GM19023 (cell line): ENCODE data around the gene EFNA3.
"Not testable (repeated sequence)": the region's sequence is repeated elsewhere in the genome, so short reads cannot be mapped to it uniquely, and the experiment has no call there.

Source experiments
- ATAC-seq: cut with Tn5 transposase; IDR thresholded peaks from one replicate; pipeline ENCODE4 v1.9.1; 2021; ENCODE audit warnings: mild to moderate bottlenecking, moderate library complexity; ENCODE audit not compliant: unreplicated experiment

The EFNA3 gene

DNA sequence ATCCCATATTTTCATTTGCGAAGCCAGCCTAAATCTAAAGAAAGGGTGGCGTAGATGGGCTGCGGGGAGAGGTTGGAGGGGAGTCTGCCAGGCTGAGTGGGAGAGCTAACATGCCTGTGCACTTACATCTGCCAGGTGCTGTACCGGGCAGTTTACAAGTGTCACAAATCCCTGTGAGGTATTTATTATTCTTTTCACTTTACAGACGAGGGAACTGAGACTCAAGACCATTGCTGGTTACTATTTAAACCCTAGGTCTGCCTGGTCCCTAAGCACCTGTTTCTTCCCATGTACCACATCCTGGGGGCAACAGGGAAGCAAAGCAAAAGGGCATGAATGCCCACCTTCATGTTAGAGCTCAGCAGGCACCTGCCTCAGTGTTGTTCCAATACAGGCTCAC lies 29.7 kb downstream of the EFNA3 start:
- ATAC-seq = no peak

DNA sequence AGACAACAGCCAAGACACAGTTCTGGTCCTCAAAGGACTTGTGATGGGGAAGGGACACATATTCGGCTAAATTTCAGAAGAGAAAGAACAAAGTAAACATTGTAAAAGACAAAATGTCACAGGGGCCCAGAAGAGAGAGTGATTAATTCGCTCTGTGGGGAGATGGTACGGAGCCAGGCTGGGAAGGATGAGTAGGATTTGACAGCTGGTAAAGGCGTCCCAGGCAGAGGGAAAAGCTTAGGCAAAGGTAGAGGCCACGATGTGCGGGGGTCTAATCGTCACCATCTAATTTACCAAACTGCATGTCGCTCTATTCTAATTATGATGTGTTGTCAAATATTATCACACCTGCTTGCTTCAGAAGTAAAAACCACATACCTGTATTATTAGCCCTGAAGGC lies 31.7 kb downstream of the EFNA3 start:
- ATAC-seq = no peak

DNA sequence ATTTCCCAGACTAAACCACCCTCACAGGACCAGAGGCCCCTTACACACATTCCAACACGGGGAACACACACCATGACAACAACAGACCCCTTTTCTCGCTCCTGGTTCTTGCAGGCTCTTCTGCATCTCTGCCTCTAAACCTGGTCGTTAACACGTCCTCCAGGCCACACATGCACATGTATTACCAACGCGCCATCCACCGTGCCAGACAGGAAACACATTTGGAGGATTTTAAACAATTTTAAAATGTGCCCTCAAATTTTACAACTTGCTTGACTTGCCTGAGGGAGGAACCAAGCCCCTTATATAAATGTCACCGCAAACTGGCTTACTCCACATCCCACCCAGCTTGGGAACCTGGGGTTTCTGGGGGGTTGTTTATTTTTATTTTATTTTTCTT lies 32.2 kb downstream of the EFNA3 start:
- no peak for ATAC-seq

DNA sequence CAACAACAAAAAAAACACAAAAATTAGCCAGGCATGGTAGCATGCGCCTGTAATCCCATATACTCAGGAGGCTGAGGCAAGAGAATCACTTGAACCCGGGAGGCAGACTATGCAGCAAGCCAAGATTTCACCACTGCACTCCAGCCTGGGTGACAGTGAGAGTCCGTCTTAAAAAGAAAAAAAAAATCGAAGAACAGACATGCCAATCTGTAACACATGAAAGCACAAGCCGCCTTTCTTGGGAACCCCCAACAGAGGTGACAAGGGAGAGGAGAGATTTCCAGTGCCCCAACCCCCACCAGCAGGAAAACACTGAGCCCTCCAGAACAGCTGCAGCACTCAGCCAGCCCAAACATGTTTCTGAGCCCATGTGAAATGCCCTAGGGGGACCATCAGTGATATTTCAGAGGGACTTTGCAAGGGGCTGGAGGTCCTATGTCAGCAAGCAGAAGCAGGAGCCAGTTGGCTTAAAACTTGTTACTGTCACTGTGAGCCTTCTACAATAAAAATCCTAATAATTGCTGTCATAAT lies 34.9 kb downstream of the EFNA3 start:
- ATAC-seq = no peak

DNA sequence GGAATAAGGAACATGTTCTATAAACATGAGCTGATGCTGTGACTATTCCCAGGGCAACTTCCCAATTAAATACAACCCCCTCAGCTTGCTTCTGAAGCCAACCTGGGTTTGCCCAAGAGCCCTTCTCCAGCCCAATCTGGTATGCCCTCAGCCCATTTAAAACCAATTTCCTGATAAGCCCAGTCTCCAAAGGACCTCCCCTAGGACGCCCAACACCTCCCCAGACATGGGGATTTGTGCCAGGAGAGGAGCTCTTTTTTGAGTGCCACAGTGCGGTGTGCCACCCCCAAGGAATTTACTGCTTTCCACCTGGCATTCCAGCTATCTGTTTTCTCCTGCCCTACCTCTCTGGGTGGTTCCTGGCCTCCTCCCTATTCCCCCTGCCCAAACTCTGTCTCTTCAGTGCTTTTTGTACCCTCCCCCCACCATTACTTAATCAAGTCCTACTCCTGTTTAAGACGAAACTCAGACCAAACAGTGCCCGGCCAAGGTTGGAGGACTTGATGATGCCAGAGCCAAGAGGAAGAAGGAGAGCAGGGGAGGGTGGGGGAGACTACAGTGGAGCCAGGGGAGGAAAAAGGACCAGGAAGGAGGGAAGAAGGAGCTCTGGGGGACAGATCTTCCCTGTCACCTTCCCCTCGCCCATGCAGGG lies 37.6 kb downstream of the EFNA3 start:
- ATAC-seq = no peak

DNA sequence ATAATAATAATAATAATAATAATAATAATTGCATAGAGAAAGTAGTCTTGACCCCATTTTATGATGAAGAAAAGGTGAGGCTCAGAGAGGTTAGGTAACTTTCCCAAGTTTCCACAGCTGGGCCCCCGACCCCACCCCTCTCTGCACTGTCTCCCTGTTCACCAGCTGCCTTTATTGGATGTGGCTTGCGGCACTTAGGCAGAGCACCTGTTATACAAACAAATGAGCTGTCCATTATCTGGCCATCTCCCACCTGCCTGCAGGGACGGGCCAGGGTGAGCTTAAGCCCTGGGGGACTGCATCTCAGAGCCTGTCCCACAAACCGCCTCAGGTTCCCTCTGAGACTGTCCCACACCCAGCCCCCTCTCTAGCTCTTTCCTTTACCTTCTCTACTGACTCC lies 39.0 kb downstream of the EFNA3 start:
- ATAC-seq = no peak

DNA sequence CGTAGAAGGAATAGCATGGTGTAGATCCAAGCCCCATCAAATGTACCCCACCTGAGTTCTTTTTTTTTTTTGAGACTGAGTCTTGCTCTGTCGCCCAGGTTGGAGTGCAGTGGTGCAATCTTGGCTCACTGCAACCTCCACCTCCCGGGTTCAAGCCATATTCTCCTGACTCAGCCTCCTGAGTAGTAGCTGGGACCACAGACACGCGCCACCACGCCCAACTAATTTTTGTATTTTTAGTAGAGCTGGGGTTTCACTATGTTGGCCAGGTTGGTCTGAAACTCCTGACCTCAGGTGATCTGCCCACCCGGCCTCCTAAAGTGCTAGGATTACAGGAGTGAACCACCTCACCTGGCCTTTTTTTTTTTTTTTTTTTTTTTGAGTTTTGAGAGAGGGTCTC lies 39.5 kb downstream of the EFNA3 start:
- ATAC-seq = not testable (repeated sequence)

DNA sequence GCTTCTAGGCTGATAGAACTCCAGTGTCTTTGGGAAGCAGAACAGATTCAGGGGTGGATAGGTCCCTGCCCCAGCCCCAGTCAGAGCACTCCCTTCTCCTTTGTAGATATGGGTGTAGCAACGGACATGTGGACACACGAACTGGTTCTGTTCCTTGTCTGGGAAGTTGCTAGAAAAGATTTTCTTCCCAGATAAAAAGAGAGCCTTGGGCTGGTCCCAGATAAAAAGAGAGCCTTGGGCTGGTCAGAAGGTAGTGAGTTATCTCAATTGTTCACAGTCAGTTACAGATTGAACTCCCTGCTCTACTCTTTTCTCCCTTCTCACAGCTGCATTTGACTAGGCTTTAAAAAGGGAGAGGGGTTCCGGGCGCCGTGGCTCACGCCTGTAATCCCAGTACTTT lies 41.6 kb downstream of the EFNA3 start:
- no peak for ATAC-seq

DNA sequence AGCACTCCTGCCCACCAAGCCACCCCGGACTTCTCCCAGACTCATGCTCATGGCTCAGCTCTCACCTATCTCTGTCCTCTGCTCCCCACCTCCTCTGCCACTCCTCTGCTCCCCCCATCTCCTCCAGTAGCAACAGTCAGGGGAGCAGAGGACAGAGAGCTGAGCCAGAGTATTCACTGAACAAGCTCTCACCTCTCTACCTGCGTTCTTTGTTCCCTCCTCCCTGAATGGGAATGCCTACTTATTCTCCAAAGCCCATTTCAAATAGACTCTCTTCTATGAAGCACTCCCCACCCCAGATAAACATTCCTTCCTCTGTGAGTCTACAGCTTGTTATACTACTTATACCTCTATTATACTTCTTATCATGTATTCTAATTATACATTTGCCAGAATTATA lies 42.6 kb downstream of the EFNA3 start:
- ATAC-seq = no peak

DNA sequence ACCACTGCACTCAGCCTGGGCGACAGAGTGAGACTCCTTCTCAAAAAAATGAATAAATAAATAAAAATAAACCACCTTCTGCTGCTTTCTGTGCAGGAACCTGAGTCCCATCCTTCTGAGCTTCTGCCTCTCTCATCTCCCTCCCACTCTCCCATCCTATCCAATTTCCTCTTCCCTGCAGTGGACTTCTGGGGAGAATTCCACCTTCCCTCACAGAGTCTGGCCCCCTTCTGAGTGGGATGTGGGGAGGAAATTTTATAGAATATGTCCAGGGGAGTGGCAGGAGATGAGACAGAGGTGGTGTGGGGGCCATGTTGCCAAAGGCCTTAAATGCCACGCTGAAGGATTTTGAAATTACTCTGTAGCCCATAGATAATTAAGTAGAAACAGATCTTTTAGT lies 43.7 kb downstream of the EFNA3 start:
- no peak for ATAC-seq

DNA sequence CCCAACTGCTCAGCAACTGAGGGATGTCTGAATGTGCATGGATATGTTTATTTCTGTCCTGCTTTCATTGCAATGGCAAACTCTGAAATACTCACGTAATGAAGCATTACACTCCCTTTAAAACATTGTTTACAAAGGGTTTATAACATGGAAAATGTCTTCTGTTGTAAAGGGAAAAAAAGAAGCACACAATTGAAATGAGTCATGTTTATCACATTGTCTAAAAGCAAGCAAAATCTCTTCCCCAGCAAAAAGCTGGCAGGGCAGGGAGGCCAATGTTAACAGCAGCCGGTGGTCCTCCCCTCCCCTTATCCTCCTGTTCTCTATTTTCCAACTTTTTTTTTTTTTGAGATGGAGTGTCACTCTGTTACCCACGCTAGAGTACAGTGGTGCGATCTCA lies 45.2 kb downstream of the EFNA3 start:
- no peak for ATAC-seq

DNA sequence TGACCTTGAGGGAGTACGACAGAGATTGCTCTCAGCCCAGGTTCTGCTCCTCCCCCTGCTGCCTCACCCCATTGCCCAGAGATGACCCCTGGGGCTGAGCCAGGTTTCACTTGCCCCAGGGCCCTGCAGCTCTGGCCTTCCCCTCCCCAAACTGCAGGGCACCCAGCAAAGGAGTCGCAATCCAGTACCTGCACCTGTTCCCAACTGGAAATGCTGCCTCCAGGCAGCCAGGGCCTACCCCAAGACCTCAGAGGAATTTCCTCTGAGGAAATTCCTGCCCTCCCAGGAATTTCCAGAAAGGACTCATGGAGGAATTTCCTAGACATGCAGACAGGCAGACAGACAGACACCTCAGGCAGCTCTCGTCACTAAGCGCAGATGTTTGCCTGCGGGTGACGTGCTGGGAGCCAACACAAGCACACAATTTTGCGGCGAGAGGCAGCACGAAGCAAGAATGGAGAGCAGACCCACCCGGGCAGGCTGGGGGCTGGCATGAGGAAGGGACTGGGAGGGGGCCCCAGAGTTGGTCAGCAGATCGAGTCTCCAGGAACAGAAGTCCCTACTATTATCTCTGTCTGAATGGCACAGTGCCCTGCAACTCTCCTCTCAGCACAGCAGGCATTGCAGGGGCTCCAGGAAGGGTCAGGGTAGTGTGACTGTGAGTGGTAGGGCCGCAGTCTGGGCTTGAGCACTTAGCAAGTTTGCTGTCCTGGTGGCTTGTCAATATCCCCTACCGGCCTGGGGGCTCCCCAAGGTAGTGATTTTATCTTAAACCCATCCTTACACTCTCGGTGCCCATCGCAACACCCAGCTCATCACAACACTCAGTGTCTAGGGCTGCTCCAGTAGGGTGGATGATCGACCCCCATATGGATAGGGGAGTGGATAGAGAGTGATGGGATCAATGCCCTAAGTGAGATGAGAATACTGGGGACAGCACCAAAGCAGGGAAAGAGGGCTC lies 46.1 kb downstream of the EFNA3 start:
- no peak for ATAC-seq

DNA sequence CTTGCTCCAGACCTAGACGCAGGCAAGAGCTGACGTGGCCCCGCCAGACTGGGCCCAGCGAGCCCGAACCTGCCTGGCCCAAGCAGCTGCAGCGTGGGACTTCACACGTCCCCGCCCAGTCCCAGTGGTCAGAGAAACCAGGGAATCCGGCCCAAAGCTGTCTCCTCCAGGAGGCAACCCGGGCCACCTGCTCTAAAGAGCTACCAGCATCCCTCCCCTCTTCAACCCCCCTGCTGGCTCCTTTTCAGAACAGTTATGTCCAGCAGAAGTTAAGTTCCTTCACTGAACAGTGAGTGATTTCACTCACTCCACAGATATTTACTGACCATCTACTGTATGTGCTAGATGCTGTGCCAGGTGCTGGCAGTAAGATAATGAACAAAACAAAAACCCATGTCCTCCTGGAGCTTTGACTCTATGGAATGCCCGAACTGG lies 46.9 kb downstream of the EFNA3 start:
- no peak for ATAC-seq

DNA sequence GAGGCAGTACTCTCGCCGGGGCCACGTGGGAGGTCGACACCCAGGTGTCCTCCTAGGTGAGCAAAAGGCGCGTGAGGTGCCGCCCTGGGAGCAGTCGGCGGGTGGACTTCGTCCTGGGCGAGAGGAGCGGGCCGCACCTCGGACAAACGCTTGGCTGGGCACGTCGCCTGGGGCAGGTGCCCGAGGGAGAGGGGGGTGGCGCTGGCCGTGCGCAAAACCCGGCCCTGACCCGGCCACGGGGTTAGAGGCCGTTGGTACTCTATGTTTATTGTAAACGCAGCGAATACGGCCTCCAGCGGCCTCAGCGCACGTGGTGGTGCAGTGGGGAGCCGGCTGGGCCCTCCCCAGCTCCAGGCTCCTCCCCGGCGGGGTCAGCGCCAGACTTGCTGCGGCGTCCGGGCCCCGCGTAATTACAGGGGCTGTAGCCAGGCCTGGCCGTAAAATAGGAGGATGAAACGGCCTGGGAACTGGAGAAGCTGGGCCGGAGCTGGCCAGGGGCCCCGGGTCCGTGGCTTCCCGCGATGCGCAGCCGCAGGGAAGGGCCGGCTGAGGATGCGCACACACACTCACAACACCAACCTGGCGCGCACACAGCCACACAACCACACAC lies 47.4 kb downstream of the EFNA3 start:
- ATAC-seq = no peak

DNA sequence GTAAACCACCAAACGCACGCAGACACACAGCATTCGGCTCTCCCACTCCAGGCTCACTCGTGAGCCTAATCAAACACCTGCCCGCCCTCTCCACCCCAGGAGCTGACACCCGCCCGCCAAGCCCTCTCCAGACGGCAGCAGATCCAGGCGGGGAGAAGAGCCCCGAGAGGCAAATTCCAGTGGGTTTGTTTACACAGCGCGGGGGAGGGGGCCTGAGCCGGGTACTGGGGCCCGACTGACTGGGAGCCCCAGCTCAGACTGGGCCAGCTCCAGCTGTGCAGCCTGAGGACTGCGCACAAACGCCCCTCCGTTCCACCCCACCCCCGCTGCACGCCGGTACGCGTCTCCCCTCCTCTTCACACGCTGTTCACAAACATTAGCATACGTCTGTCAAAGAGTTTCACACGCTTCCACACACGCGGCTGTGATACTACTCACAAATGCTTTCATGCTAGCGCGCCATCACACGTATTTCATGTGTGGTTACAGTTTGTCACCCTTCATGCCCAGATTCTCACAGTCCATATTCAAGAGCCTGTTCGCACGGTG lies 48.0 kb downstream of the EFNA3 start:
- ATAC-seq = no peak

DNA sequence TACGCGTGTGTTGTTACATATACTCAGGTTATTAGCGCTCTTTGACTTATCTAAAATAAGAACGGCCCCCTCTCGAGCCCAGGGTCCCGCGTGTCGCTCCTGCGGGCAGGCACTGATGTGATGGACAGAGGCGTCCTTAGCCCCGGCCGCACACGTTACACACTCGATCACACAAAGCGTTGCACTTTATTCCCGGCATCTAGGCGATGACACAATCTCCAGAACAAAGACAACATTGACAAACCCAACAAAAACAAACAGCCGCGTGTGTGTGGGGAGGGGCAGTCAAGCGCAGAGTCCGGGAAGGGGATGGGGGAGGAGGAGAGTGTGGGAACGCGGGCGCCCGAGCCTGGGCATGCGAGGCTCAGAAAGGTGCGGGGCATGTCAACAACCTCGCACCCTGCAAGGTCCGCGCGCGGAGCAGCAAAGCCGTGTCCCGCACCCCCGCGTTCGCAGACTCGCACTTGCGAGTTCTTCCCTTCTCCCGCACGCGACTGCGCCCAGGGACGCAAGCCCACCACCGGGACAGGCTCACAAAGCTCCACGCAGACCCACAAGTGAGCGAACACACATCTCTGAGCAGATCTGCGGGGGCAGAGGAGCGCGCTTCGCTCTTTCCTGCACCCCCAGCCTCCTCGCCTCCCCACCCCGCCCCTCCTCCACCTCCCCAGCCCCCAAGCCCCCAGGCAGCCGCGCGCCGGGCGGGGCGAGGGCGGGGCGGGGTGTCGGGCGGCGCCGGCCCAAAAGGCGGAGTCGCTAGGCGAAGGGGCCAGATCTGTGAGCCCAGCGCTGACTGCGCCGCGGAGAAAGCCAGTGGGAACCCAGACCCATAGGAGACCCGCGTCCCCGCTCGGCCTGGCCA lies 48.7 kb downstream of the EFNA3 start, which contains the start of gene EFNA1:
Gene EFNA1, plus strand, starts transcription at position 772 of the 862 bp plus-strand sequence. CDS start 102 bp downstream, outside the sequence.
- ATAC-seq = no peak

DNA sequence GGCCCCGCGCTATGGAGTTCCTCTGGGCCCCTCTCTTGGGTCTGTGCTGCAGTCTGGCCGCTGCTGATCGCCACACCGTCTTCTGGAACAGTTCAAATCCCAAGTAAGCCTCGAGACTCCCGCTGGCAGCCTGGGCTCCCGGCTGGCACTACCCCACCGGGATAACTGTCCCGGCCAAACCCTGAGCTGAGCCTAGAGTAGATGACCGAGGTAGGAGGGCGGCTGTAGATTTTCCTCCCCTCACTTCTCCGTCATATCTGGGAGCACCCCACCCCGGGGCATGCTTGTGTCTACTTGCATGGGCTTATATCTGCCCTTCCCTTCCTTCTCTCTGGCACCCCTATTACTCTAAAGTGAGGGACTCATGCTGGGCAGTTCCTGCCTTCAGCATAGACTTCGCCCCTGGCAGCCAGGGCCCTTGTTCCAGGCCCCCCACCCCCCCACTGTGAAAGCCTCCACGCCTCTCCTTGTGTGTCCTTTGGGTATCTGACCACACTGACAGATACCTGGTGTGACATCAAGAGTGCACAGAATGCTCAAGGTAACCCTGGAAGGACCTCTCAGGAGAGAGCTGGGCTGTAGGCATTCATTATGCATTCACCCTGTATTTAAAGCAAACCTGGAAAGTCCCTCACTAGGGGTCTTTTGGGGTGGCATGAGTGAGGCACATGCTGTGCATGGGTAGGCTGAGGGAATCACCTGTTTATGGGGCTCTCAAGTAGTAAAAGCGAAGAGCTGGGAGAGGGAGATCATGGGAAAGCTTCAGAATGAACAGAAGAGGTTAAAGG lies 49.5 kb downstream of the EFNA3 start:
- no peak for ATAC-seq

DNA sequence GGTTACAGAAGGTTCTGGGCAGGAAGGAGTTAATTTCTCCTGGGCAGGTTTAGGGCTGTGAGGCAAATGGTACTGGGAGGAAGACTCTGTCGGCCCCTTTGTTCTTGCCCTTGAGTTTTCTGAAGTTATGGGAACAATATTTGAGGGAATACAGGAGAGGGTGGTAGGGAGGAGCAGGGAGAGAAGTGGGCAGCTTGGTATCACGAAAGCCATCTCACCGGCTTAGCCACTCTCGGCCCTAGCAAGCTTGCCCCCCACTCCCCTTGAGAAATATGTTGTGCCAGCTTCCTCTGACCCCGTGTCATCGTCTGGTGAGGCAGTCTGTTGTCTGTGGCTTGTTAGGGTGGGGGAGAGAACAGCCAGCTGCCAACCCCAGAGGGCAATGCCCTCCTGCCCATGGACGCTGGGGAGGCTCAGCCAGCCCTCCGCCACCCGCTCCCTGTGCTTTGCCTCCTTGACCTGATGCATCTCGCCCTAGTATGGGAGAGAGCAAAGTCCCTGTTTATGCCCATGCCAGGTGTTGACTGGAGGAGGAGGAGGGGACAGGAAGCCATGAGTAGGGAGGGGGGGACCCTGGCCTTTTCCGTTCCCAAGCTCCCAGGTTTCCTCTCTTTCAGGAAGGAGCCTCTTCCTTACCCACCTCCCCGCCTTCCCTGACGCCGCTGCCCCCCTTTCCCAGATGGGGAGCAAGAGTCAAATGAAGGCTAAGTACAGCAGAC lies 50.3 kb downstream of the EFNA3 start:
- no peak for ATAC-seq
